ENCODE results near the gene TSSC4. TPM values are rescaled to one million over a fixed set of nuclear protein-coding genes. Genes with fewer than 3 reads are reported as not detected.

TSSC4 gene
- total and polyA plus RNA-seq, 2 of the 13 experiments (the other 11 are each of a cell fraction or from before 2014, with no cell fraction given): 16.2 to 58.6 TPM

GRCh38 chr11:2416765-2417164, 16.2 kb downstream of the TSSC4 start:
- POLR2A ChIA-PET: no interaction called here
- CTCF ChIA-PET (ENCODE audit: low intra/inter-chr PET ratio, low total read pairs): interaction anchor here (1.6 kb wide), 1 partner anchor 111 kb away, joined by 3 read pairs; no protein-coding TSS in a partner anchor

More at GRCh38 chr11:2416765-2417164, 16.2 kb downstream of the TSSC4 start:
- Histone ChIP-seq H3K4me1 (ENCODE audit: insufficient read depth, low read length) (peaks cover 30% of the 10 kb centered on the region), H3K27ac (ENCODE audit: extremely low read length, insufficient read depth, low read length) (no peak overlapping the region), H3K4me3 (replicated peaks in 1 of 3; ENCODE audit: insufficient read depth in 1 of 3, low read depth in 2 of 3, low read length in 3 of 3) (no peak overlapping the region), H3K9ac (ENCODE audit: insufficient read depth, low read depth, low read length) (no peak overlapping the region), H2AFZ (ENCODE audit: low read length) (no peak overlapping the region), H3K4me2 (ENCODE audit: low read depth, low read length) (no peak overlapping the region), H3K9me3 (ENCODE audit: low read length) (no peaks in the 10 kb centered on the region), H3K79me2 (ENCODE audit: insufficient read depth, low read length) (no peaks in the 10 kb centered on the region), H4K20me1 (ENCODE audit: insufficient read depth, low read length) (no peaks in the 10 kb centered on the region), H3K27me3 (ENCODE audit: control insufficient read depth in 1 of 2, insufficient read depth in 2 of 2, low read length in 2 of 2) (peaks cover 1 to 5% of the 10 kb centered on the region in 2 experiments; a peak in 1 of 5 replicates), H3K36me3 (replicated peaks in 1 of 2; ENCODE audit: control insufficient read depth in 1 of 2, insufficient read depth in 2 of 2, low read length in 2 of 2) (no peaks in the 10 kb centered on the region)
- 72% methylated on average over 16 of the region's 18 CpGs for WGBS (ENCODE audit: low lambda C conversion rate)
- ATAC-seq: no peak
- no peak for DNase-seq (ENCODE audit: low spot score)
- FAIRE-seq: no peak
- TF ChIP-seq ZNF24 (IDR thresholded peaks at IDR 0.05) (no peak), ZNF709 (CRISPR knock-in tag; IDR thresholded peaks at IDR 0.05) (no peak), DR1 (CRISPR knock-in tag; IDR thresholded peaks at IDR 0.05) (no peak), ZBTB38 (CRISPR knock-in tag; IDR thresholded peaks at IDR 0.05) (peak; percentile 19; the same call in 1 of the 2 replicates), ZSCAN21 (CRISPR knock-in tag; IDR thresholded peaks at IDR 0.05; ENCODE audit: borderline replicate concordance) (no peak), ZBTB33 (CRISPR knock-in tag; IDR thresholded peaks at IDR 0.05) (peak; percentile 86), MTA3 (CRISPR knock-in tag; IDR thresholded peaks at IDR 0.05) (no peak), TBL1XR1 (IDR thresholded peaks at IDR 0.05; ENCODE audit: borderline replicate concordance, low read length, partially characterized antibody) (no peak), TBP (CRISPR knock-in tag; IDR thresholded peaks at IDR 0.05) (no peak), RXRB (CRISPR knock-in tag; IDR thresholded peaks at IDR 0.05; ENCODE audit: borderline replicate concordance) (no peak), ONECUT2 (CRISPR knock-in tag; IDR thresholded peaks at IDR 0.05) (no peak), ATF1 (CRISPR knock-in tag; IDR thresholded peaks at IDR 0.05) (no peak), HOXA3 (CRISPR knock-in tag; IDR thresholded peaks at IDR 0.05) (no peak)
- intact Hi-C loops (cut with micrococcal nuclease; ENCODE audit: unreplicated experiment) (no loop called here), in situ Hi-C loops (cut with HindIII; ENCODE audit: extremely low pct_ligation_motif_present, low pct_unique_long_range_greater_than_20kb) (loop anchor here (5.0 kb wide), 2 partner anchors 104 to 214 kb away; no protein-coding TSS in a partner anchor)
- no TSS peak for BruUV-seq (replicated peaks)

Data from HepG2 (cell line).